Muscle of leg (tissue), 11 donors: ENCODE measurements around the gene RTN4R. TPM values are rescaled to one million over a fixed set of nuclear protein-coding genes. Genes with fewer than 3 reads are reported as not detected.

Source experiments
- DNase-seq: peaks from one replicate; pipeline ENCODE4 v3.0.0; 2013
- H3K27ac ChIP-seq: one replicate; pipeline ENCODE4 v1.5.1; 2013; ENCODE audit warnings: mild to moderate bottlenecking, low read length, control low read depth
- H3K27me3 ChIP-seq: one replicate; pipeline ENCODE4 v1.6.1; 2013; ENCODE audit warnings: low read length; ENCODE audit not compliant: control insufficient read depth, insufficient read depth
- H3K36me3 ChIP-seq: one replicate; pipeline ENCODE4 v1.6.1; 2013; ENCODE audit warnings: low read length; ENCODE audit not compliant: control insufficient read depth, insufficient read depth
- H3K4me1 ChIP-seq: one replicate; pipeline ENCODE4 v1.6.1; 2013; ENCODE audit warnings: low read length; ENCODE audit not compliant: control insufficient read depth, insufficient read depth
- H3K4me3 ChIP-seq: one replicate; pipeline ENCODE4 v1.5.1; 2013; ENCODE audit warnings: low read length, control low read depth
- H3K9me3 ChIP-seq: replicated peaks from 2 replicates; pipeline ENCODE4 v1.6.1; 2013; ENCODE audit warnings: low read depth, low read length; ENCODE audit not compliant: control insufficient read depth
- WGBS: methylation state at CpG from one replicate; pipeline ENCODE4 v1.1.5; 2013; ENCODE audit warnings: missing lambda C conversion rate; ENCODE audit not compliant: insufficient coverage; 5-methylcytosine and 5-hydroxymethylcytosine counted together
- polyA plus RNA-seq, 8 donors: library from polyadenylated mRNA; unstranded; fragments of 120-200 nt; gene quantifications; one replicate each; pipeline versions ENCODE4 v1.2.1 to v1.2.3, GENCODE V29; 2013; ENCODE audit warnings: inconsistent platforms in 1 of 8, low replicate concordance in 1 of 8; ENCODE audit not compliant: insufficient read length in 8 of 8, insufficient read depth in 1 of 8
- total RNA-seq: library from RNA; stranded (reverse); fragments of 120-200 nt; gene quantifications from one replicate; pipeline ENCODE4 v1.2.4, GENCODE V29; 2013

The RTN4R gene
- total and polyA plus RNA-seq, 9 donors: 7.3 to 19.0 (median 13.5) TPM

GRCh38 chr22:20233351-20234313, 34.5 kb downstream of the RTN4R start:
- Histone ChIP-seq H3K4me1 (peaks cover 51% of the 10 kb centered on the region), H3K9me3 (no peaks in the 10 kb centered on the region), H3K4me3 (no peak overlapping the region), H3K27me3 (no peaks in the 10 kb centered on the region), H3K27ac (no peak overlapping the region), H3K36me3 (no peaks in the 10 kb centered on the region)
- WGBS: 88% methylated on average over 10 of the region's 13 CpGs
- DNase-seq: no peak

GRCh38 chr22:20232781-20233180, 35.3 kb downstream of the RTN4R start:
- Histone ChIP-seq H3K4me3 (no peak overlapping the region), H3K9me3 (no peaks in the 10 kb centered on the region), H3K36me3 (no peaks in the 10 kb centered on the region), H3K27me3 (no peaks in the 10 kb centered on the region), H3K4me1 (peaks cover 51% of the 10 kb centered on the region), H3K27ac (no peak overlapping the region)
- WGBS: 84% methylated on average over 9 of the region's 9 CpGs
- no peak for DNase-seq

- Histone ChIP-seq H3K9me3 (no peaks in the 10 kb centered on the region), H3K27me3 (no peaks in the 10 kb centered on the region), H3K4me1 (peaks cover 51% of the 10 kb centered on the region), H3K27ac (no peak overlapping the region), H3K36me3 (no peaks in the 10 kb centered on the region), H3K4me3 (no peak overlapping the region)
- 98% methylated on average over 5 of the region's 6 CpGs for WGBS
- DNase-seq: no peak
These were observed 35.9 kb downstream of the RTN4R start for GRCh38 chr22:20232237-20232598.

GRCh38 chr22:20231514-20232236, 36.4 kb downstream of the RTN4R start:
- Histone ChIP-seq H3K27me3 (no peaks in the 10 kb centered on the region), H3K9me3 (no peaks in the 10 kb centered on the region), H3K4me1 (peaks cover 51% of the 10 kb centered on the region), H3K27ac (no peak overlapping the region), H3K4me3 (no peak overlapping the region), H3K36me3 (no peaks in the 10 kb centered on the region)
- 58% methylated on average over 15 of the region's 17 CpGs for whole genome bisulfite sequencing
- no peak for DNase-seq

- Histone ChIP-seq H3K9me3 (no peaks in the 10 kb centered on the region), H3K4me1 (peaks cover 52% of the 10 kb centered on the region), H3K4me3 (no peak overlapping the region), H3K27me3 (no peaks in the 10 kb centered on the region), H3K27ac (no peak overlapping the region), H3K36me3 (no peaks in the 10 kb centered on the region)
- 80% methylated on average over 3 of the region's 11 CpGs for WGBS
- DNase-seq: no peak
These were observed 37.2 kb downstream of the RTN4R start for GRCh38 chr22:20230777-20231420.

GRCh38 chr22:20229916-20230775, 38.0 kb downstream of the RTN4R start:
- no peak overlapping the region for H3K4me3 ChIP-seq
- no peaks in the 10 kb centered on the region for H3K9me3 ChIP-seq
- DNase-seq: peak; percentile 60
- H3K36me3 ChIP-seq: no peaks in the 10 kb centered on the region
- 70% methylated on average over 24 of the region's 24 CpGs for WGBS
- H3K27me3 ChIP-seq: no peaks in the 10 kb centered on the region
- H3K27ac ChIP-seq: no peak overlapping the region
- H3K4me1 ChIP-seq: peaks cover 57% of the 10 kb centered on the region

- H3K36me3 ChIP-seq: no peaks in the 10 kb centered on the region
- H3K9me3 ChIP-seq: no peaks in the 10 kb centered on the region
- no peak overlapping the region for H3K27ac ChIP-seq
- WGBS: 74% methylated on average over 4 of the region's 5 CpGs
- H3K4me3 ChIP-seq: no peak overlapping the region
- H3K27me3 ChIP-seq: no peaks in the 10 kb centered on the region
- no peak for DNase-seq
- H3K4me1 ChIP-seq: peaks cover 57% of the 10 kb centered on the region
These were observed 39.2 kb downstream of the RTN4R start for GRCh38 chr22:20228939-20229272.

GRCh38 chr22:20228055-20228938, 39.8 kb downstream of the RTN4R start:
- H3K36me3 ChIP-seq: no peaks in the 10 kb centered on the region
- no peak overlapping the region for H3K27ac ChIP-seq
- WGBS: 63% methylated on average over 20 of the region's 23 CpGs
- no peaks in the 10 kb centered on the region for H3K27me3 ChIP-seq
- H3K4me1 ChIP-seq: peaks cover 57% of the 10 kb centered on the region
- no peak for DNase-seq
- no peaks in the 10 kb centered on the region for H3K9me3 ChIP-seq
- H3K4me3 ChIP-seq: no peak overlapping the region

- H3K27ac ChIP-seq: no peak overlapping the region
- H3K4me1 ChIP-seq: peaks cover 57% of the 10 kb centered on the region
- H3K27me3 ChIP-seq: no peaks in the 10 kb centered on the region
- H3K36me3 ChIP-seq: no peaks in the 10 kb centered on the region
- H3K9me3 ChIP-seq: no peaks in the 10 kb centered on the region
- DNase-seq: no peak
- WGBS: 80% methylated on average over 7 of the region's 7 CpGs
- no peak overlapping the region for H3K4me3 ChIP-seq
These were observed 40.8 kb downstream of the RTN4R start for GRCh38 chr22:20227363-20227762.
